Osteoblast (primary cell): Measurements from ENCODE around the gene FCHO1. TPM values are rescaled to one million over a fixed set of nuclear protein-coding genes. Genes with fewer than 3 reads are reported as not detected.
A peak's percentile ranks its signal among the peaks of the same experiment; 100 is the strongest.

Source experiments
- DNase-seq: peaks from one replicate; pipeline ENCODE4 v3.0.0; 2011; ENCODE audit warnings: low spot score, mixed read lengths; ENCODE audit not compliant: insufficient read length; ENCODE audit errors: missing footprints
- H2AFZ ChIP-seq: 2 replicates; pipeline ENCODE4 v1.6.0; 2011; ENCODE audit warnings: mild to moderate bottlenecking, low read length
- H3K27ac ChIP-seq: 2 replicates; pipeline ENCODE4 v1.5.1; 2011; ENCODE audit warnings: mild to moderate bottlenecking, low read depth, low read length, moderate library complexity
- H3K27me3 ChIP-seq: 2 replicates; pipeline ENCODE4 v1.6.0; 2012; ENCODE audit warnings: mild to moderate bottlenecking, control low read depth, inconsistent platforms, low read length, moderate library complexity; ENCODE audit not compliant: insufficient read depth
- H3K36me3 ChIP-seq: 2 replicates; pipeline ENCODE4 v1.5.1; 2011; ENCODE audit warnings: mild to moderate bottlenecking, low read length, control low read depth, moderate library complexity; ENCODE audit not compliant: insufficient read depth
- H3K4me1 ChIP-seq: 2 replicates; pipeline ENCODE4 v1.5.1; 2011; ENCODE audit warnings: mild to moderate bottlenecking, low read length, control low read depth, moderate library complexity; ENCODE audit not compliant: insufficient read depth
- H3K4me2 ChIP-seq: 2 replicates; pipeline ENCODE4 v1.6.0; 2011; ENCODE audit warnings: mild to moderate bottlenecking, low read length; ENCODE audit not compliant: insufficient read depth
- H3K4me3 ChIP-seq: fragments of 200-600 bp; sonication (generic); 3 replicates; pipeline ENCODE4 v1.5.1; 2012; ENCODE audit warnings: mild to moderate bottlenecking, low read length, inconsistent platforms; ENCODE audit not compliant: insufficient read depth
- H3K79me2 ChIP-seq: 2 replicates; pipeline ENCODE4 v1.6.0; 2012; ENCODE audit warnings: mild to moderate bottlenecking, low read length, control low read depth, inconsistent platforms; ENCODE audit not compliant: insufficient read depth
- H3K9me3 ChIP-seq: 2 replicates; pipeline ENCODE4 v1.5.1; 2011; ENCODE audit warnings: low read depth, low read length, control low read depth
- H4K20me1 ChIP-seq: 2 replicates; pipeline ENCODE4 v1.6.0; 2012; ENCODE audit warnings: mild to moderate bottlenecking, low read length, control low read depth; ENCODE audit not compliant: insufficient read depth
- total RNA-seq: library from RNA; depleted of rRNA; stranded (reverse); fragments of >200 nt; gene quantifications from 2 replicates; pipeline ENCODE4 v1.2.3, GENCODE V29; 2012
- TF ChIP-seq, protein P1 (sequence below): IDR thresholded peaks from 2 replicates; pipeline ENCODE4 v1.5.1; 2011; ENCODE audit warnings: mild to moderate bottlenecking, low read depth, low read length, moderate library complexity; ENCODE audit errors: extremely low read depth

FCHO1 gene
- 0.72 TPM in 1 of 2 replicates, not detected in the other for total RNA-seq

DNA sequence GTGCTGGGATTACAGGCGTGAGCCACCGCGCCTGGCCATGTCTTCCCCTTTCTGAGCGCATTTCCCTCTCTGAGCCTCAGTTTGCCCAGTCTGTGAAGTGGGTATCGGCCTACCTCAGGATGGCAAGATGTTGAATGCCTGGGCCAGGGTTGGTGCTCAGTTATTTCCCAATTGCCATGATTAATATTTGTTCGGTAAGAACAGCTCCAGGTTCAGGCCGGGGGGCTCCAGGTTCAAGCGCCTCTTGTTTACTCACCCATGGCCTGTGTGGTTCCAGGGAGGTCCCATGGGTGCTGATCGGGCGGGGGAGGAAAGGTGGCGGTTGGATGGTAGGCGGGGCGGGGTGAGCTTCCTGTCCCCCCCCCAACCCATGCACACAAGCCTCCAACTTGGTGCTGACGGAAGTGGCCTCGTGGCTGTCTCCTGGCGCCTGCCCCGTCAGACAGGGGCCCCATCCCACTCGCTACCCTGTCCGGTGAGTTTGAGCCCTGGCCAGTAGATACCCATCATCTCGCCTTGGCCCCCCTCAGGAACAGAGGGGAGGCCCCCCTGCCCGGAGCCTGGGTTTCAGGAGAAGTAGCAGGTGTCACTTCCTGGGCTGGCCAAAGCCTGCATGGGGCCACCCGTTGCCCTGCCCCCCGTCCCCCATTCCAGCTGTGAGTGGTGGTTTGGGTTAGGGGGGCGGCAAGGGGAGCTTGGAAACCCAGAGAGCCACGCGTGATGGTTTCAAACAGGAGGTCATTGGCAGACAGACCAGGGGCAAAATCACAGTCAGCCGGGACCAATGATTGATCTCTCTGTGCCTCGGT, at the start of gene FCHO1:
Gene FCHO1, plus strand, starts transcription at position 375 of the 809 bp plus-strand sequence. CDS start 3,688 bp downstream, outside the sequence.
- no peak within 1 kb of the TSS for H3K4me3 ChIP-seq
- H3K27me3 ChIP-seq, result peaks cover 7% of the 10 kb centered on the region
- no peak within 1 kb of the TSS for H3K4me2 ChIP-seq
- no peaks in the 10 kb centered on the region for H3K79me2 ChIP-seq
- H3K36me3 ChIP-seq, result no peaks in the 10 kb centered on the region
- H3K9me3 ChIP-seq, result no peaks in the 10 kb centered on the region
- H3K4me1 ChIP-seq, result peaks cover 3% of the 10 kb centered on the region
- H3K27ac ChIP-seq, result no peak within 1 kb of the TSS
- peak; percentile 74 for DNase-seq
- TF ChIP-seq, protein P1, sequence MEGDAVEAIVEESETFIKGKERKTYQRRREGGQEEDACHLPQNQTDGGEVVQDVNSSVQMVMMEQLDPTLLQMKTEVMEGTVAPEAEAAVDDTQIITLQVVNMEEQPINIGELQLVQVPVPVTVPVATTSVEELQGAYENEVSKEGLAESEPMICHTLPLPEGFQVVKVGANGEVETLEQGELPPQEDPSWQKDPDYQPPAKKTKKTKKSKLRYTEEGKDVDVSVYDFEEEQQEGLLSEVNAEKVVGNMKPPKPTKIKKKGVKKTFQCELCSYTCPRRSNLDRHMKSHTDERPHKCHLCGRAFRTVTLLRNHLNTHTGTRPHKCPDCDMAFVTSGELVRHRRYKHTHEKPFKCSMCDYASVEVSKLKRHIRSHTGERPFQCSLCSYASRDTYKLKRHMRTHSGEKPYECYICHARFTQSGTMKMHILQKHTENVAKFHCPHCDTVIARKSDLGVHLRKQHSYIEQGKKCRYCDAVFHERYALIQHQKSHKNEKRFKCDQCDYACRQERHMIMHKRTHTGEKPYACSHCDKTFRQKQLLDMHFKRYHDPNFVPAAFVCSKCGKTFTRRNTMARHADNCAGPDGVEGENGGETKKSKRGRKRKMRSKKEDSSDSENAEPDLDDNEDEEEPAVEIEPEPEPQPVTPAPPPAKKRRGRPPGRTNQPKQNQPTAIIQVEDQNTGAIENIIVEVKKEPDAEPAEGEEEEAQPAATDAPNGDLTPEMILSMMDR, result no peak
- no peak within 1 kb of the TSS for H2AFZ ChIP-seq
- H4K20me1 ChIP-seq, result no peaks in the 10 kb centered on the region

- DNase-seq, result peak; percentile 81
- H3K27me3 ChIP-seq, result no peaks in the 10 kb centered on the region
- no peaks in the 10 kb centered on the region for H4K20me1 ChIP-seq
- H3K9me3 ChIP-seq, result no peaks in the 10 kb centered on the region
- H3K27ac ChIP-seq, result no peak overlapping the region
- TF ChIP-seq, protein P1, result peak; percentile 89
- H3K4me3 ChIP-seq, result no peak overlapping the region
- H2AFZ ChIP-seq, result peak overlapping the region; percentile 35
- H3K4me1 ChIP-seq, result no peaks in the 10 kb centered on the region
- H3K4me2 ChIP-seq, result no peak overlapping the region
- H3K36me3 ChIP-seq, result no peaks in the 10 kb centered on the region
- H3K79me2 ChIP-seq, result no peaks in the 10 kb centered on the region
Measured at GRCh38 chr19:17703824-17704463, 47.3 kb upstream of the FCHO1 start.

DNA sequence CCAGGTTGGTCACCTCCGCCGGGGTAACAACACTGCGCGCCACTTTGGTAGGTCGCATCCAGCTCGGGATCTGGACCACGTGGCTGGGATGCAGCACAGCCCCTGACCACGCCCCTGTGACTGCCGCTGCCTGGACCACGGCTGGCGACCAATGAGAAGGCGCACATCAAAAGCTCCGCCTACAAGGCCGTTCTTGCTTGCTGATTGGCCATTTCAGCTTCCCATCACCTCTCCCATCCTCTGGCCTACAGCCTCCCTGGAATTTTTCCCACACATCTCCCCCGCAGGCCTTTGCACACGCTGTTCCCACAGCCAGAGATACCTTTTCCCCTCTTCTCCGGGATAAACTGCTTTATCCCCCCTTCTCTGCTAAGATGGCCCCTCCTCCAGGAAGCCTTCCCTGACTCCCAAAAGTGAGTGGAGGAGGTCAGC, 44.5 kb upstream of the FCHO1 start:
- TF ChIP-seq, protein P1, result no peak
- peak; percentile 89 for DNase-seq
- H2AFZ ChIP-seq, result no peak overlapping the region

GRCh38 chr19:17711851-17712250, 39.4 kb upstream of the FCHO1 start:
- H4K20me1 ChIP-seq, result no peaks in the 10 kb centered on the region
- no peak overlapping the region for H2AFZ ChIP-seq
- H3K4me1 ChIP-seq, result peaks cover 1% of the 10 kb centered on the region
- no peak overlapping the region for H3K4me3 ChIP-seq
- no peaks in the 10 kb centered on the region for H3K27me3 ChIP-seq
- TF ChIP-seq, protein P1, result no peak
- H3K9me3 ChIP-seq, result no peaks in the 10 kb centered on the region
- H3K79me2 ChIP-seq, result no peaks in the 10 kb centered on the region
- DNase-seq, result no peak
- H3K4me2 ChIP-seq, result no peak overlapping the region
- no peak overlapping the region for H3K27ac ChIP-seq
- no peaks in the 10 kb centered on the region for H3K36me3 ChIP-seq

More for the DNA sequence above, 44.5 kb upstream of the FCHO1 start:
- Histone ChIP-seq H3K4me3 (no peak overlapping the region), H3K4me2 (no peak overlapping the region), H3K9me3 (no peaks in the 10 kb centered on the region), H3K27me3 (no peaks in the 10 kb centered on the region), H3K27ac (no peak overlapping the region), H4K20me1 (no peaks in the 10 kb centered on the region), H3K4me1 (no peaks in the 10 kb centered on the region), H3K36me3 (no peaks in the 10 kb centered on the region), H3K79me2 (no peaks in the 10 kb centered on the region)
